Subcutaneous abdominal adipose tissue (tissue), 5 donors: Measurements from ENCODE around the gene HBEGF.

Experiments
- H3K27ac ChIP-seq: one replicate; pipeline ENCODE4 v1.7.0; 2013; ENCODE audit warnings: low read depth, mild to moderate bottlenecking, inconsistent platforms, low read length, moderate library complexity
- H3K27me3 ChIP-seq, 5 donors: one replicate each; pipeline ENCODE4 v1.7.0; 2013; ENCODE audit warnings: low read length in 5 of 5, inconsistent platforms in 1 of 5; ENCODE audit not compliant: control insufficient read depth in 5 of 5, insufficient read depth in 4 of 5
- H3K36me3 ChIP-seq, 5 donors: one replicate each; pipeline ENCODE4 v1.7.0; 2013; ENCODE audit warnings: low read length in 5 of 5; ENCODE audit not compliant: control insufficient read depth in 5 of 5, insufficient read depth in 5 of 5
- H3K4me1 ChIP-seq, 5 donors: one replicate each; pipeline ENCODE4 v1.7.0; 2013; ENCODE audit warnings: low read length in 5 of 5, mild to moderate bottlenecking in 3 of 5, moderate library complexity in 1 of 5; ENCODE audit not compliant: control insufficient read depth in 5 of 5, insufficient read depth in 5 of 5
- H3K4me3 ChIP-seq, 5 donors: one replicate each; pipeline ENCODE4 v1.7.0; 2013; ENCODE audit warnings: low read length in 5 of 5, low read depth in 1 of 5
- H3K9ac ChIP-seq, 5 donors: one replicate each; pipeline ENCODE4 v1.7.0; 2013; ENCODE audit warnings: low read length in 5 of 5, mild to moderate bottlenecking in 4 of 5, moderate library complexity in 3 of 5
- H3K9me3 ChIP-seq, 5 donors: one replicate each; pipeline ENCODE4 v1.7.0; 2013; ENCODE audit warnings: low read length in 5 of 5; ENCODE audit not compliant: control insufficient read depth in 5 of 5
- donor health status: healthy.
- donor health status: healthy.
- donor health status: healthy.
- donor health status: healthy.
- donor health status: healthy.

The HBEGF gene

GRCh38 chr5:140324041-140324600, 22.3 kb downstream of the HBEGF start:
- H3K27ac ChIP-seq = no peak overlapping the region
- H3K9me3 ChIP-seq = no peaks in the 10 kb centered on the region
- no peak overlapping the region for H3K9ac ChIP-seq
- no peak overlapping the region for H3K4me3 ChIP-seq
- H3K27me3 ChIP-seq = no peaks in the 10 kb centered on the region
- H3K36me3 ChIP-seq = no peaks in the 10 kb centered on the region
- peaks cover 13 to 61% (median 35%) of the 10 kb centered on the region in 5 donors for H3K4me1 ChIP-seq

DNA sequence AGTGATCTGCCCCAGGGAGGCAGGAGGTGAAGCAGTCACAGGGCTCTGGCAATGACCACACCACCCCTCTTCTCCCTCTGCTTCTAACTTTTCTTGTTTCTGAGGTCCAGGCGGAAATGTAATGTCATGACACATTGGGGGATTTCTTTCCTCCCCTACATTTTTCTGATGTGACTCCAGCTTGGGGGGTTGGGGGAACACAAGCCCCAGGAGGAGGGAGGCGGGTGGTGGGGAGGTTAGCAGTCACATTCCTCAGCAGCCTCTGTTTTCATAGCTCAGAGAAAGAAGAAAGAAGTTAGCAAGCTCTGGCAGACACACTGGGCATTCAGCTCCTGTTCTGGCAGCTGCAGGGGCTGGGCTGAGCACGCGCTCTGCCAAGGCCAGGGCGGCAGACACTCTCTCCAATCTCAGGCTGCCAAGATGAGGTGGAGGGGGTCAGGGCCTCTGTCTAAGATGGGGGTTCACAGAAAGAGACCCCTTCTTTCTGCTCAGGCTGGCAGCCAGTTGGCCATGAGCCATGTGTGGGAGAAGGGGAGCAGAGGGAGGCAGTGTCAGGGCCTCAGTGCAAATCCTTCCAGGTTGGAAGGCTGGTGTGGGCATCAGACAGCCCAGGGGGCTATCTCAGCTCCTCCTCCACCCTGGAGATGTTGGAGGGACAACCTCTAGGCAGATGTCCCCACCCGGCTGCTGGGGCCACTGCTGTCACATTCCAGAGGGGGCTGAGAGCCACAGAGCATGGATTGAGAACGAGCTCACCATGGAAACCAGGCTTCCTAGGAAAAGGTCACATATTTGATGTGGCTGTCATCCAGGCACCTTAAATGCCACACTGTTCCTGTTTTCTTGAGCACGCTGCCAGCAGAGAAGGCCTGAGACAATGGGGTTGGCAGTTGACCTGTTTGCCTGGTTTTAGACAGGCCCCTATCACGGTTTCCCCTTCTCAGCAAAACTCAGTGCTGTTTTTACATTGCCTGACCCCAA, 23.4 kb downstream of the HBEGF start:
- Histone ChIP-seq H3K27me3 (no peaks in the 10 kb centered on the region), H3K4me1 (peaks cover 13 to 62% (median 39%) of the 10 kb centered on the region in 5 donors), H3K4me3 (peak overlapping the region in 1 of 5 donors; percentile 3), H3K9ac (peak overlapping the region in 2 of 5 donors; percentile 14 to 35), H3K9me3 (no peaks in the 10 kb centered on the region), H3K27ac (peak overlapping the region; percentile 62), H3K36me3 (no peaks in the 10 kb centered on the region)

GRCh38 chr5:140321796-140322195, 24.6 kb downstream of the HBEGF start:
- no peak overlapping the region for H3K27ac ChIP-seq
- H3K9me3 ChIP-seq = no peaks in the 10 kb centered on the region
- peaks cover 10 to 62% (median 36%) of the 10 kb centered on the region in 5 donors for H3K4me1 ChIP-seq
- H3K36me3 ChIP-seq = no peaks in the 10 kb centered on the region
- no peak overlapping the region for H3K4me3 ChIP-seq
- H3K9ac ChIP-seq = no peak overlapping the region
- H3K27me3 ChIP-seq = no peaks in the 10 kb centered on the region

GRCh38 chr5:140319833-140320232, 26.6 kb downstream of the HBEGF start:
- no peak overlapping the region for H3K4me3 ChIP-seq
- no peaks in the 10 kb centered on the region for H3K27me3 ChIP-seq
- H3K4me1 ChIP-seq = peaks cover 10 to 60% (median 36%) of the 10 kb centered on the region in 5 donors
- no peaks in the 10 kb centered on the region for H3K9me3 ChIP-seq
- no peak overlapping the region for H3K27ac ChIP-seq
- H3K9ac ChIP-seq = no peak overlapping the region
- no peaks in the 10 kb centered on the region for H3K36me3 ChIP-seq

DNA sequence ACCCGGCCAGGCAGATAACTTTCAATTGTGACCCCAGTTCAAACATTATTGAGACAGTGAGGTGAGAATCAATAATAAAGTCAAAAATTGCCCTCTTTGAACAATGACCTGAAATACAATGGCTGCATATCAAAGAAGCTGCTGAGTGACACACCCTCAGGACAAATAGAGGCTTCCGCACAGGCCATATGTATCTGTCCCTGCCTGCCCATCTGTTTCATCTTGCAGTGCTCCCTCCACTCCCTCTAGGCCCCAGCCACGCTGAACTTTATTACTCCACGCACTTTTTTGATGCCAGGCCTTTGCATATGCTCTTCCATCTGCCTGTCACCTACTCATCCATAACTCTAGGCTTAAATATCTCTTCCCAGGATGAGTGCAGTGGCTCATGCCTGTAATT, 27.6 kb downstream of the HBEGF start:
- H3K4me3 ChIP-seq = no peak overlapping the region
- H3K36me3 ChIP-seq = no peaks in the 10 kb centered on the region
- no peak overlapping the region for H3K27ac ChIP-seq
- no peaks in the 10 kb centered on the region for H3K27me3 ChIP-seq
- H3K9me3 ChIP-seq = no peaks in the 10 kb centered on the region
- peaks cover 6 to 50% (median 36%) of the 10 kb centered on the region in 5 donors for H3K4me1 ChIP-seq
- H3K9ac ChIP-seq = no peak overlapping the region

GRCh38 chr5:140317859-140318258, 28.5 kb downstream of the HBEGF start:
- no peak overlapping the region for H3K27ac ChIP-seq
- peaks cover 3 to 43% (median 28%) of the 10 kb centered on the region in 5 donors for H3K4me1 ChIP-seq
- no peaks in the 10 kb centered on the region for H3K27me3 ChIP-seq
- no peaks in the 10 kb centered on the region for H3K36me3 ChIP-seq
- H3K4me3 ChIP-seq = no peak overlapping the region
- H3K9ac ChIP-seq = no peak overlapping the region
- no peaks in the 10 kb centered on the region for H3K9me3 ChIP-seq

- no peak overlapping the region for H3K9ac ChIP-seq
- no peaks in the 10 kb centered on the region for H3K9me3 ChIP-seq
- H3K27ac ChIP-seq = peak overlapping the region; percentile 81
- no peak overlapping the region for H3K4me3 ChIP-seq
- H3K27me3 ChIP-seq = no peaks in the 10 kb centered on the region
- no peaks in the 10 kb centered on the region for H3K36me3 ChIP-seq
- peaks cover 0 to 21% (median 2%) of the 10 kb centered on the region in 5 donors for H3K4me1 ChIP-seq
These were observed 33.6 kb downstream of the HBEGF start for GRCh38 chr5:140312791-140313189.

- Histone ChIP-seq H3K4me1 (peaks cover 0 to 21% (median 2%) of the 10 kb centered on the region in 5 donors), H3K4me3 (peak overlapping the region in 3 of 5 donors; percentile 19 to 44 (median 23)), H3K9ac (peak overlapping the region in 1 of 5 donors; percentile 8), H3K9me3 (no peaks in the 10 kb centered on the region), H3K36me3 (no peaks in the 10 kb centered on the region), H3K27ac (peak overlapping the region; percentile 81), H3K27me3 (no peaks in the 10 kb centered on the region)
These were observed 34.2 kb downstream of the HBEGF start for GRCh38 chr5:140312067-140312790.

- H3K27ac ChIP-seq = peak overlapping the region; percentile 81
- no peak overlapping the region for H3K4me3 ChIP-seq
- peaks cover 0 to 21% (median 2%) of the 10 kb centered on the region in 5 donors for H3K4me1 ChIP-seq
- H3K36me3 ChIP-seq = no peaks in the 10 kb centered on the region
- H3K9me3 ChIP-seq = no peaks in the 10 kb centered on the region
- H3K27me3 ChIP-seq = no peaks in the 10 kb centered on the region
- H3K9ac ChIP-seq = no peak overlapping the region
These were observed 35.4 kb downstream of the HBEGF start for GRCh38 chr5:140311011-140311467.
